Fibroblast of skin of abdomen (primary cell): ENCODE measurements around the gene LENEP.

Experiments
- DNase-seq: peaks from one replicate; pipeline ENCODE4 v3.0.0-alpha.2; 2013

LENEP gene

DNA sequence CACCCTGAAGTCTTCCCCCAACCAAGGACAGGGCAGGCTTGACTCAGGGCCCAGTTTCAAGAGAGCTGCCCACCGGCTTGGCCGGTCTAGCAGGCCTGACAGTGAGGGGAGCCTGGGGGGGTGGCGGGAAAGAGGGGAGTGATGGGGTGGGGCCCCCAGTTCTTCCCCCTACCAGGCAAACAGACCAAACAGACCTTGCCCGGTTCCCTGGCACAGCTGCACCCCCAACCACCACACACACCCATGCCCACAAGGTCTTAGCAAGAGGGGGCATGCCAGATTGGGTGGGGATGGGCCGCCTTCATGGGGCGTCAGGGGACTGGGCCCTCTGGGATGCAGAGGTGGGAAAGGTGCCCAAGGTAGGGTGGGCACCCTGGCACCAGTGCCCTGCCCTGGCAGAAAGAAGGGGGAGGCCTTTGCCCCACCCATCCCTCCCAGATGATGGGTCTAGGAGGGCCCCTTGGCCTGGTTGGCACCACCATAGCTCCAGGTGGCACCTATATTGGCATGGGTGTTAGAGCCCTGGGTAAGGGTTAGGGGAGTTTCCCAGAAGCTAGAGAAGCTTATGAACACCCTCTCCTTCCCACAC is 18.1 kb downstream of the LENEP start:
- DNase-seq = no peak

GRCh38 chr1:155012026-155012546 is 18.7 kb downstream of the LENEP start:
- DNase-seq = no peak

DNA sequence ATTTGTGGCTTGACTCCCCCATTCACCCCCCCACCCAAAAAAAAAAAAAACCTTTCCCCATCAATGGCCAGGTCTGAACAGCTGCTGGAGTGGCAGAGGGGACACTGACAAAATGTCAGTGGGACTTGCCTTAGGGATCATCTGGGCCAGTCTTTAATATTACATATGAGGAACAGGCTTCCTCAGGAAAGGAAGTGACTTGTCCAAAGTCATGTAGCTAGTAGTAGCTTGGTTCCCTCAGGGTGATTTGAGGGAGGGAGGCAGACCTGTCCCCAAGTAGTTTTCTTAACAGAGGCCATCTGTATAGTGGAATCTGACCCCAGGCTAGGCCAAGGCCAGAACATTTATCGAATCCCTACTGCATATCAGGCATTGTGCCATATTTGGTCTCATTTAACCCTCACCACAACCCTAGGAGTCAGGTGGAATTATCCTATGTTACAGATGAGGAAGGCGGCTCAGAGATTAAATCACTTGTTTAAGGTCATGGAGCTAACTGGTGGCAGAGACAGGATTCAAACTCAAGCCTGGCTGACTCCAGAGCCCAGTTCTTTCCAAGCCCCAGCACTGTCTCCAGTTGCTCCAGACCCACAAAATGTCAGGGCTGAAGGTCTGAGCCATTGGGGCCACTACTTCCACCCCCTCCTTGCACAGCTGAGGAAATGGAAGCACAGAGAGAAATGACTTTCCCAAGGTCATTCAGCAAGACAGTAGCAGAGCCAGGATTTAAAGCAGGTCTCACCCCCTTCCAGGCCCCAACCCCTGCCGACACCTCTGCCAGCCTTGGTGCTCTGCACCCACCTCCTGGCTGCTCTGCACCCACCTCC is 19.6 kb downstream of the LENEP start:
- DNase-seq = no peak

- DNase-seq = no peak
These were observed 20.2 kb downstream of the LENEP start for GRCh38 chr1:155013632-155014031.

GRCh38 chr1:155014709-155015508 is 21.5 kb downstream of the LENEP start:
- DNase-seq = no peak

DNA sequence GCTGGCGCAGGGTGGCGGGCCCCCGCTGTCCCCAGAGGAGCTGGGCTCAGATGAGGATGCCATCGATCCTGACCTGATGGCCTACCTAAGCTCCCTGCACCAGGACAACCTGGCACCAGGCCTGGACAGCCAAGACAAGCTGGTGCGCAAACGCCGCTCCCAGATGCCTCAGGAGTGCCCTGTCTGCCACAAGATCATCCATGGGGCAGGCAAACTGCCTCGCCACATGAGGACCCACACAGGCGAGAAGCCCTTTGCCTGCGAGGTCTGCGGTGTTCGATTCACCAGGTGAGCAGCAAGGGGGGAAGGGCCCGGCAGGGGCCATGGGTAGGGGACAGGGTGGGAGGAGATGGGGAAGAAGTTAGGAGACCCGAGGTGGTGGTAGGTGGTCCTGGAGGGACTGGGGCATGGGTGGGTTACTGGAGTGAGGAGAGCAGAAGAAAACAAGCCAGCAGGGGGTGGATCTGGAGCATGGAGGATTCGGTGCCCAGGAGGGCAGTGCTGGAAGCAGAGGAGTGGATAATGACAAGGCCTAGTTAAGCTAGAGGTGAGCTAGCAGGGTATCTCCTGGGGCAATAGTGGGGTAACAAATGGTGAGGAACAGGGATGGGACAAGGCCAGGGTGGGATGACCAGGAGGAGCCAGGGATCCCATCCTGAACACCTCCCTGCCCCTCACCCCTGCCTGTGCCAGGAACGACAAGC is 22.3 kb downstream of the LENEP start:
- no peak for DNase-seq

- no peak for DNase-seq
These were observed 22.9 kb downstream of the LENEP start for GRCh38 chr1:155016231-155016831.

- DNase-seq = peak; percentile 83
These were observed 23.9 kb downstream of the LENEP start for GRCh38 chr1:155017041-155017945.

GRCh38 chr1:155017946-155018316 is 24.5 kb downstream of the LENEP start:
- DNase-seq = no peak

DNA sequence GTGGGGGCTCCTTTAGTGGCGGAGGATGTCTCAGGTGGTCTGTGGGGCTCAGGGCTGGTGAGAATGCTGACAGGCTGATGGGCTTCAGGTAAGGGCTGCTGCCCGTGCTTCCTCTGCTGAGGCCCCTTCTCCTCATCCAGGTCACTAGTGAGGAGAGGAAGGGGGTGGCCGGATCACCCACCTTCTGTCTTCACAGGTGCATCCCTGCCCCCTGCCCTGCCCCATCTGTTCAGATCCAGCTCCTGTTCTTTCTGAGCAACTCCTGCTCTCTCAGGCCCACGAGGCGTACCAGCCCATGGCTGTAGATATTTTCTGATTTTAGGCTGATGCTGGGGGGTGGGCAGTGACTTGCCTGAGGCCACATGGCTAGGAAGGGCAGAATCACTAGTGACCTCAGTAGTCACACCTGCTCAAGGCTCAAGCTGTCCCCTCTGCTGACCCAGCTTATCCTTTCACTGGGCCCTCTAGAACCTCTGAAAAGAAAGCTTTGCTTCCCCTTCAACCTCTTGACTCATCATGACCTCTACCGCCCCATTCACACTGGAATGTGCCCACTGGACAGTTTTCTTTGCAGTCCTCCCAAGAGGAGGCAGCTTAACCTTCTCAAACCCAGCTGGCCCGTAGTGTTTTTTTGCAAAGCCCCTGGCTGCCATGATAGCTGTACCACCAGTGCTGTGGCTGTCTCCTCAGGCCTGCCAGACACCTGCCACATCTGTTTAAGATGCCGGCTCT is 25.4 kb downstream of the LENEP start:
- no peak for DNase-seq

- no peak for DNase-seq
These were observed 26.2 kb downstream of the LENEP start for GRCh38 chr1:155019377-155020245.

DNA sequence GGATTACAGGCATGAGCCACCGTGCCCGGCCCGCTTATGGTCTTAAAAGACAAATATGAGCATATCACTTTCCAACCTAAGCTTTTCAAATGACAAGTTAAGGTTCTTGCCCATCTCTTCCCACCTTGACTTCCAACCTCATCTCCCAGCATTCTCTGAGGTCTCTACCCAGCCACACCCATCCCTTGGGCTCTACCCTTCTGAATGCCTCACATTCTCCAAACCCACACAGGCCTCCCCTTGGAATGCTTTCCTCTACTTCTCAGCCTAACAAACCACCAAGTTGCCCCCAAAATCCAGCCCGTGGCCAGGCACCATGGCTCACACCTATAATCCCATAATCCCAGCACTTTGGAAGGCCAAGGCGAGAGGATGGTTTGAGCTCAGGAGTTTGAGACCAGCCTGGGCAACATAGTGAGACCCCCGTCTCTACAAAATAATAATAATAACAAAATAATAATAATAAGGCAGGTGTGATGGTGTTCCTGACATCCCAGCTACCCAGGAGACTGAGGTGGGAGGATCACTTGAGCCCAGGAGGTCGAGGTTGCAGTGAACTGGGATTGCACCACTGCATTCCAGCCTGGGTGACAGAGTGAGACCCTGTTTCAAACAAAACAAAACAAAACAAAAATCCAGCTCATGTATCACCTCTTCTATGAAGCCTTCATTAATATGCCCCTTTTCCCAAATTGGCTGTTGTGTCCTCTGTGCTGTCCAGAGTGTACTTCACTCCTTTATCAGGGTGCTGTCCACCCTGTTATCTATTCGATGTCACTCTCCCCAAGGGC is 28.9 kb downstream of the LENEP start:
- DNase-seq = no peak

- DNase-seq = no peak
These were observed 29.5 kb downstream of the LENEP start for GRCh38 chr1:155022927-155023236.

DNA sequence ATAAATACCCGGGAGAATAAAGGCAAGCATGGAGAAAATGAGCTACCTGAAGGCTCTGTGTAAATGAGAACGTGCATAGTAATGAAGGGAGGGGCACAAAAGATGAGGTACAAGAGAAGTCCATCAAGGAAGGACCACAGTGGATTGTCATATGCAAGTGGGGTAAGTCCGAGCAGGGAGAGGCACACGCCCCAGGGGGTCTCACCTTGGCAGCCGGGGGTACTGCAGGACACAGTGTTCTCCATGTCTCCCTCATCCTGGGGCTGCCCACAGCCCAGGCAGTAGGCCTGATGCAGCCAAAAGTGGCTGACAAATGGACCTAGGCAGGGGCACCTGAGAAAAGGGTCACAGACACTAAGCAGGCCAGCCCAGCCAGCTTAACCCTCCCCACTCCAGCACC is 30.2 kb downstream of the LENEP start:
- no peak for DNase-seq

- no peak for DNase-seq
These were observed 30.9 kb downstream of the LENEP start for GRCh38 chr1:155024315-155024714.

GRCh38 chr1:155026154-155026553 is 32.8 kb downstream of the LENEP start:
- no peak for DNase-seq

GRCh38 chr1:155026588-155026987 is 33.2 kb downstream of the LENEP start:
- DNase-seq = no peak

GRCh38 chr1:155029513-155030242 is 36.3 kb downstream of the LENEP start:
- DNase-seq = no peak
